Fibroblast of peridontal ligament (primary cell): ENCODE data around the gene PLXNA4.

Experiments used
- DNase-seq: peaks from one replicate; pipeline ENCODE4 v3.0.0-alpha.2; 2010; ENCODE audit errors: extremely low read depth

The PLXNA4 gene

GRCh38 chr7:132437730-132438129 lies 138.5 kb downstream of the PLXNA4 start:
- DNase-seq: no peak

- no peak for DNase-seq
These were observed 140.1 kb downstream of the PLXNA4 start for GRCh38 chr7:132436121-132436520.

GRCh38 chr7:132435016-132435990 lies 141.0 kb downstream of the PLXNA4 start:
- DNase-seq: peak; percentile 4

- no peak for DNase-seq
These were observed 142.2 kb downstream of the PLXNA4 start for GRCh38 chr7:132434041-132434440.

- DNase-seq: no peak
These were observed 143.0 kb downstream of the PLXNA4 start for GRCh38 chr7:132433301-132433700.

GRCh38 chr7:132430861-132431822 lies 145.1 kb downstream of the PLXNA4 start:
- DNase-seq: peak; percentile 68

- peak; percentile 2 for DNase-seq
These were observed 146.0 kb downstream of the PLXNA4 start for GRCh38 chr7:132430041-132430855.

GRCh38 chr7:132429181-132429580 lies 147.1 kb downstream of the PLXNA4 start:
- no peak for DNase-seq

GRCh38 chr7:132428247-132428919 lies 147.9 kb downstream of the PLXNA4 start:
- DNase-seq: no peak

- no peak for DNase-seq
These were observed 150.3 kb downstream of the PLXNA4 start for GRCh38 chr7:132425942-132426341.

- DNase-seq: no peak
These were observed 151.2 kb downstream of the PLXNA4 start for GRCh38 chr7:132424821-132425724.

GRCh38 chr7:132424277-132424676 lies 152.0 kb downstream of the PLXNA4 start:
- no peak for DNase-seq

- DNase-seq: no peak
These were observed 152.6 kb downstream of the PLXNA4 start for GRCh38 chr7:132423594-132424200.

- no peak for DNase-seq
These were observed 153.7 kb downstream of the PLXNA4 start for GRCh38 chr7:132422502-132423111.

GRCh38 chr7:132420527-132420926 lies 155.7 kb downstream of the PLXNA4 start:
- DNase-seq: peak; percentile 8

GRCh38 chr7:132419542-132419941 lies 156.7 kb downstream of the PLXNA4 start:
- DNase-seq: no peak

GRCh38 chr7:132418840-132419239 lies 157.4 kb downstream of the PLXNA4 start:
- DNase-seq: no peak

- no peak for DNase-seq
These were observed 159.0 kb downstream of the PLXNA4 start for GRCh38 chr7:132417103-132417906.
